AG09319 (cell line): ENCODE data around the gene NDUFA11.

Experiments used
- DNase-seq: peaks from one replicate; pipeline ENCODE4 v3.0.0-alpha.2; 2010; ENCODE audit warnings: low read depth; ENCODE audit errors: extremely low read depth
- TF ChIP-seq, protein P1 (sequence below): IDR thresholded peaks from 2 replicates; pipeline ENCODE4 v1.5.1; 2011; ENCODE audit warnings: low read depth, mild to moderate bottlenecking, inconsistent platforms, low read length, moderate library complexity

NDUFA11 gene

DNA sequence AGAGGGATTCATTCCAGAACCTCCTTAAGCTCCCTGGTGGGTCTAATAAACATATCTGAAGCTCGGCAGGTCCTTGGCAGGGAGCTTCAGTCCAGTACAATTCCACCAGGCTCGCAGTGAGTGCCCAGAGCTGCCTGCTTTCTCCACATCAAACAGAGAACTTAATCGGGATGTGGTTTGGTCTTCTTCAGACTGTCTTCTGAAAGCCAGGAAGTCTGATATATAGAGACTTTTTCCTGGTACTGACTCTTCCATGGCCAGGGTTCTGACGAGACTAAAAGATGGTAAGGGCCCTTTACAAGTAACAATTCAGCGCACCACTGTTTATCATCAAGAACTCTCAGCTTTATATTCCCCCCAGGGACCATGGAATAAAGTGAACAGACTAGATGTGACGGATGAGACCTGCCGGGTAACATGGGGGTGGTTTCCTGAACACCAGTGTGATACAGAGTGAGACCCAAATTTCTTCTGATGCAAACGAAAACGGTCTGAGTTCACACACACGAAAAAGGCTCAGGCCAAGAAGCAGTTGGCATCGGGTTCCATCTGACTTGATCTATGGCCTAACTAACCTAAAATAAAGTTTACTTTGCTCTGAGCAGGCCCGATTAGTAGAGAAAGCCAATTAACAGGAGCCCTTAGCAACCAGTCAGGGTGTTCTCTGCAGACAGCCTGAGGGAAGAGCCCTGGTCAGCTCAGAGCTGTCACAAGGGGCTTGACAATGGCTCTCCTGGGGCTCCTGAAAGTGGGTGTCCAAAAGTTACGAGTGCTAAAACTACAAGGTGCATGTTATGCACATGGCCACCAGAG lies 45.4 kb upstream of the NDUFA11 start:
- TF ChIP-seq, protein P1, sequence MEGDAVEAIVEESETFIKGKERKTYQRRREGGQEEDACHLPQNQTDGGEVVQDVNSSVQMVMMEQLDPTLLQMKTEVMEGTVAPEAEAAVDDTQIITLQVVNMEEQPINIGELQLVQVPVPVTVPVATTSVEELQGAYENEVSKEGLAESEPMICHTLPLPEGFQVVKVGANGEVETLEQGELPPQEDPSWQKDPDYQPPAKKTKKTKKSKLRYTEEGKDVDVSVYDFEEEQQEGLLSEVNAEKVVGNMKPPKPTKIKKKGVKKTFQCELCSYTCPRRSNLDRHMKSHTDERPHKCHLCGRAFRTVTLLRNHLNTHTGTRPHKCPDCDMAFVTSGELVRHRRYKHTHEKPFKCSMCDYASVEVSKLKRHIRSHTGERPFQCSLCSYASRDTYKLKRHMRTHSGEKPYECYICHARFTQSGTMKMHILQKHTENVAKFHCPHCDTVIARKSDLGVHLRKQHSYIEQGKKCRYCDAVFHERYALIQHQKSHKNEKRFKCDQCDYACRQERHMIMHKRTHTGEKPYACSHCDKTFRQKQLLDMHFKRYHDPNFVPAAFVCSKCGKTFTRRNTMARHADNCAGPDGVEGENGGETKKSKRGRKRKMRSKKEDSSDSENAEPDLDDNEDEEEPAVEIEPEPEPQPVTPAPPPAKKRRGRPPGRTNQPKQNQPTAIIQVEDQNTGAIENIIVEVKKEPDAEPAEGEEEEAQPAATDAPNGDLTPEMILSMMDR = no peak
- DNase-seq = no peak

DNA sequence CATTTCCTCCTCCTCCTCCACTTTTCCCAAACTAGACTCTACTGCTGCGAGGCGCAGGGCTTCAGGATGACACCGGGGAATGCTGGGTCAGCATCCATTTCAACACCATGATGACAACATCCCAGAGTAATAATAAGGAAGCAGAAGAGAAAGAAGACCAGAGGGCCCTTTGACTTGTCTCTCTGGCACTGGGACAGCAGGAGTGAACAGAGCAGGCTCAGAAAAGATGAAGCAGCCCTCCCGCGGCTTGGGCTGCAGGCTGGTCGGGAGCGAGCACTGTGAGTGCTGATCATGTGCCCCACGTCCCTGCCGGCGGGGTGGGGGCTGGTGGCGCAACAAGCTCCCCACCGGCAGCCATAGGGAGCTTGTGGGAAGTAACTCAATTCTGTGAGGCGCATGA lies 43.8 kb upstream of the NDUFA11 start:
- TF ChIP-seq, protein P1 = no peak
- no peak for DNase-seq

DNA sequence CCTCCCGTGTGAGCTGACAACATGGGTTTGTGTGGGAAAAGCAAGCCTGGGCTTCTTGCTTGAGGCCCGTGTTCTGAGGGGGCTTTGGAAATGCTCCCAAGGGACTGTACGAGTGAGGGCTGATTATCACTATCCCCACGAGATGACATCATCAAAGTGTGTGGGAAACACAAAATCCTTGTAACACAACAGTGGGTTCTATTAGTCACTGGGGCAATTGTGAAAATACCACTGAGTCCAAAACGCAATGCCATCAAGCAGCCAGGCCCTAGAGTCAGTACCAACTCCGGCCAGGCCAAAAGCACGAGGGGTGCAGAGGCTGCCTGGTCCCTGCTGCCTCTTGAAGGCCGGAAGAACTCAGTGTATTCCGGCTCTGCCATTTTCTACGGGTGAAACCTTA lies 40.0 kb upstream of the NDUFA11 start:
- DNase-seq = no peak
- TF ChIP-seq, protein P1 = no peak

DNA sequence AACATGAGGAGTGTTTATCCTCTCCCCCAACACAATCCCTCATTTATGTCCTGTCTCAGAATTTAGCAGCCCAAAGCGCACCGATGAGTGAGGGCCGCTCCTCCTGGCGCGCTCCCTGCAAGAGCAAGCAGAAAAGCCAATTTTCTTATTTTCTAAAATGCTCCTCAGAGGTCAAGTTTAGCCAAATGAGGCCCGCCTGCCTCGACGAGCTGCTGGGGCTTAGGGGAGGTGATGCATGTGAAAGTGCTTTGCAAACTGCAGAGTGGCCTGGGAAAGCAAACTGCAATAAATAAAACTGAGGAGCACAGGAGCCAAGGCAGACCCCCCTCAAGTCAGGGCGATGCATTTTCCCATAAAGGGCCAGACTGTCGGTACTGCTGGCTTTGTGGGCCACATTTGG lies 39.5 kb upstream of the NDUFA11 start:
- TF ChIP-seq, protein P1 = no peak

DNA sequence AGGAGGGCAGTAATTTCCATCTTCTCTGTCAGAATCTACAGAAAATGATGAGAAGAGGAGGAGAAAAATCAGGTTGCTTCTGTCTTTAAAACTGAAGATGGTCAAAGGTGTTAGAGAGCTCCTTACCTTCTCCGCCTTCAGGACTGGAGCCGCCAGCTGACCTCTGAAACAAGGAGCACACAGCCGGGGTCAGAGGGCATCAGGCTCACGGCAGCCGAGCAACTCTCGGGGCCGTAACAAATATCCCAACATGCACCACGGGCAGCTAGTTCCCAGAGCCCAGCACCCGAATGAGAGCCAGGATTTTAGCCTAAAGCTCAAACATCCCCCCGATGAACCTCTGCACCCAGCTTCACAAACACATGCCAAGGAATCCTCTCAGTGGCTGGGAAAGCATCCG lies 38.1 kb upstream of the NDUFA11 start:
- no peak for DNase-seq
- TF ChIP-seq, protein P1 = no peak

More for the DNA sequence above, 39.5 kb upstream of the NDUFA11 start:
- DNase-seq = no peak

DNA sequence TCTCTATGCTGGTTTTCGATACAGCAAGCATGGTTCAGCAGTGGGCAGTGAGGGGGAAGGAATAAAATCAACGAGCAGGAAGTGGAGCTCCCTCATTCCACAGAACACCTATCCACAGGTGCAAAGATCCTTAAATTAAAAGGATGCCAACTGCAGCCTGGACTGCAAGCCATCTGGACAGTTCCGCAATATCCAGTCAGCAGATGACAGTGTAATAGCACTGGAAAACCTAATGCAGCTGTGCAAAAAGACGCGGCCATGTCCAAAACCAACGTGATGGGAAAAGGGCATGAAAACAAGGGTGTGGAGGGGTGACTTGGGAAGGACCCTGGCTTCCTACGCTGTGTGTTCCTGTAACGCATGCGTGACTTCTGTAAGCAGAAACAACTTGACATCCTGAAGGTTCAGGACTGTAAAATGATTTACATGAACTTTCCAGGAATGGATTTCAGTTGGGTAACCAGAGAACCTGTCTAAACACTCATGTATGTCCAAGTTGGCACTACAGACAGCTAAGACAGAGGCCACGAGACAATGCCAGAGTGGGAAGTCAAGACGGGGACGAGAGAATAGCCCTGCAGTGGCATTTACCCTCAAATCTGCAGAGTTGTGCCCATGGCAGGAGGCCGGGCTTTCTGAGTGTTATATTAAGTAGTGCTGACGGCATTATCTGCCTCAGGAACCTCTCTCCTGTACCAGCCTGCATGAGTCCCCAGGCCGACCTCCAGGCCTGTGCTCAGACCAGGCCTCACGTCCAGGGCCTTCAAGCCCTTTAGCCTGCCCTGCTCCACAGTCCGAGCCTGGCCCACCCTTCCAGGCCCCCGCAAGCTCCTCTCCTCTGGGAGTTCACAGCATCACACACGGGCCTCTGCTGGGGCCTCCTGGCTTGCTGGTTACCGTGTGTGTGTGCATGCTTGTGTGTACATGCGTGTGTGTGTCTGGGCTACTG lies 36.9 kb upstream of the NDUFA11 start:
- TF ChIP-seq, protein P1 = no peak
- DNase-seq = no peak

DNA sequence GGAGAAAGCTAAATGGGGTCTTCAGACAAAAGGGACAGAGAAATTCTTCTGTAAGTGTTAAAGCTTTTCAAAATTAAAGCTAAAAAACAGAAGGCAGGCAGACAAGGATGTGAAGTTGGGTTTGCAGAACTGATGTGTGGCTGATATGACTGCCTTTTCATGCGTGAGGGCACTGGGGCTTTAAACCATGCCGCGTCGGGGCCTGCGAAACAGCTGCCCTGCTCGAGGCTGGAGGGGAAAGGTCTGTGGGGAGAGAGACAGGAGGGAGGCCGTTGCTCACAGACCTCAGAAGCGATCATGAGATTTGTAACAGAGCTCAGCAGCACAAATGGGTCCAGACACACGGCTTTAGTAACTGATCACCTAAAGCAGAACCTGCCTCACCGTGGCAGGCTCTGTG lies 34.0 kb upstream of the NDUFA11 start:
- TF ChIP-seq, protein P1 = no peak
- no peak for DNase-seq
